ENCODE data around the gene ANAPC4. TPM values are rescaled to one million over a fixed set of nuclear protein-coding genes. Genes with fewer than 3 reads are reported as not detected.

The ANAPC4 gene
- total and polyA plus RNA-seq, 2 of the 8 experiments (the other 6 are each of a cell fraction or from before 2014, with no cell fraction given) = 8.7 to 31.6 TPM

DNA sequence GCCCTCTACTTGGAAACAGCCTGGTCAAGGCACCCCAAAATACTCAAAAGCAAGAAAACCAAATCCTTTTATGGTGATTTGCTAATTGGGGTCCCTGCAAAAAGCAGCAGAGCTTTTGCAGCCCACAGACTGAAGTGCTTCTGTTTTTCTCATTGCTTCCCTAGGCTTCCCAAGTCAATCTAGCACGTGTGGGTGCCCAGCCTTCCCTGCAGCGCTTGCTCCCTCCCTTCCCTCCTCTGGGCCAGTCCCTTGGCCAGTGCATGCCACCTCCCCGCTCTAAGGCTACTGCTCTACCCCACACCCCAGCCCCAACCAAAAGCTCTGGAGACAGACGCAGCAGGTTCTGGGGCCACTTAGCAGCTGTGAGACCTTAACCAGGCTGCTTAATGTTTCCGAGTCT lies 53.6 kb downstream of the ANAPC4 start:
- ChIA-PET CTCF (ENCODE audit: partially characterized antibody) (interaction anchor here (0.9 to 3.4 kb wide), 4 partner anchors 10 to 361 kb away, joined by 3 to 23 read pairs (median 6); no protein-coding TSS in a partner anchor), POLR2A (ENCODE audit: partially characterized antibody) (interaction anchor here (0.9 kb wide), 1 partner anchor 13 kb away, joined by 3 read pairs; no protein-coding TSS in a partner anchor)
- no peak overlapping the region for H2BK12ac ChIP-seq (ENCODE audit: low read depth, low read length)
- no peak overlapping the region for H3K56ac ChIP-seq (replicated peaks; ENCODE audit: insufficient read length, low read depth, low read length)
- no peak overlapping the region for H2BK5ac ChIP-seq (ENCODE audit: low read depth, low read length)
- H3K23me2 ChIP-seq (ENCODE audit: low read depth, low read length) = no peaks in the 10 kb centered on the region
- no peak overlapping the region for H3K4me2 ChIP-seq (ENCODE audit: insufficient read depth in 1 of 2, low read depth in 2 of 2, low read length in 2 of 2)
- no peak for FAIRE-seq
- no peaks in the 10 kb centered on the region for H3K9me3 ChIP-seq (ENCODE audit: insufficient read depth in 2 of 2, low read depth in 1 of 2, low read length in 1 of 2)
- no peaks in the 10 kb centered on the region for H3K79me2 ChIP-seq (ENCODE audit: control insufficient read depth in 1 of 2, insufficient read depth in 2 of 2, low read length in 2 of 2)
- H2BK20ac ChIP-seq (ENCODE audit: low read length) = no peak overlapping the region
- H3K27ac ChIP-seq (ENCODE audit: low read depth, low read length) = no peak overlapping the region
- no peaks in the 10 kb centered on the region for H3K27me3 ChIP-seq (replicated peaks in 1 of 4; ENCODE audit: control insufficient read depth in 3 of 4, extremely low read depth in 1 of 4, insufficient read depth in 3 of 4, low read length in 3 of 4)
- H3K4ac ChIP-seq (replicated peaks; ENCODE audit: insufficient read length, low read depth, low read length) = no peak overlapping the region
- no peaks in the 10 kb centered on the region for H4K20me1 ChIP-seq (replicated peaks in 1 of 2; ENCODE audit: control insufficient read depth in 1 of 2, insufficient read depth in 2 of 2, low read length in 2 of 2)
- H2BK15ac ChIP-seq (ENCODE audit: low read length) = no peak overlapping the region
- no peak overlapping the region for H3K9ac ChIP-seq (replicated peaks in 1 of 4; ENCODE audit: extremely low read depth in 1 of 4, low read depth in 3 of 4, low read length in 3 of 4)
- no peak overlapping the region for H2AFZ ChIP-seq (ENCODE audit: low read length)
- no peak for TF ChIP-seq BACH1 (IDR thresholded peaks at IDR 0.05; ENCODE audit: low read length)
- no peak for TF ChIP-seq JUND (IDR thresholded peaks at IDR 0.05; ENCODE audit: low read length)
- no peak overlapping the region for H3K4me3 ChIP-seq (ENCODE audit: extremely low read depth in 1 of 4, insufficient read depth in 2 of 4, low read depth in 3 of 4, low read length in 4 of 4)
- no peak overlapping the region for H3K14ac ChIP-seq (ENCODE audit: insufficient read length)
- no peak overlapping the region for H4K91ac ChIP-seq (replicated peaks; ENCODE audit: insufficient read length, low read length)
- H2BK120ac ChIP-seq (replicated peaks; ENCODE audit: low read depth, low read length) = no peak overlapping the region
- no peak overlapping the region for H2AK5ac ChIP-seq (ENCODE audit: low read depth, low read length)
- H4K5ac ChIP-seq (ENCODE audit: insufficient read length, low read depth, low read length) = no peak overlapping the region
- 82% methylated on average over 4 of the region's 5 CpGs; no CpG with 5 or more reads in 1 of the 2 experiments for WGBS, 2 experiments (ENCODE audit: extremely low coverage in 1 of 2, insufficient coverage in 1 of 2, insufficient read length in 1 of 2, insufficient replicate concordance in 2 of 2, low coverage in 1 of 2, low lambda C conversion rate in 2 of 2, missing lambda C conversion rate in 1 of 2)
- H3K4me1 ChIP-seq (replicated peaks in 1 of 4; ENCODE audit: control insufficient read depth in 3 of 4, insufficient read depth in 4 of 4, low read length in 3 of 4) = no peaks in the 10 kb centered on the region
- no peak overlapping the region for H3K18ac ChIP-seq (ENCODE audit: extremely low read depth, low read length)
- H3K36me3 ChIP-seq (ENCODE audit: control insufficient read depth in 2 of 4, insufficient read depth in 4 of 4, low read length in 3 of 4) = no peaks in the 10 kb centered on the region
- no peak overlapping the region for H4K8ac ChIP-seq (ENCODE audit: extremely low read depth, insufficient read depth, low read length)
- DNase-seq (ENCODE audit: low read depth in 1 of 2, low spot score in 2 of 2) = no peak
- H3K79me1 ChIP-seq (ENCODE audit: low read depth, low read length) = no peaks in the 10 kb centered on the region
- no peak overlapping the region for H3K23ac ChIP-seq (ENCODE audit: insufficient read length)

All from H1 (cell line).